Choroid plexus epithelial cell (primary cell): Measurements from ENCODE around the gene PDE4B.

Experiments used
- DNase-seq: peaks from one replicate; pipeline ENCODE4 v3.0.0-alpha.2; 2010; ENCODE audit warnings: low read depth
- H3K4me3 ChIP-seq: 2 replicates; pipeline ENCODE4 v1.5.1; 2011; ENCODE audit warnings: low read depth, mild to moderate bottlenecking, control low read depth, low read length, moderate library complexity
- CTCF ChIP-seq: conservative IDR thresholded peaks from 2 replicates; pipeline ENCODE4 v1.5.1; 2011; ENCODE audit warnings: low read depth, mild to moderate bottlenecking, control low read depth, inconsistent platforms, low read length, moderate library complexity

PDE4B gene

GRCh38 chr1:65812065-65812464, 19.4 kb downstream of the PDE4B start:
- DNase-seq, result peak; percentile 92
- peak; percentile 4 for TF ChIP-seq CTCF
- H3K4me3 ChIP-seq, result no peak overlapping the region

- no peak for DNase-seq
- TF ChIP-seq CTCF, result no peak
- no peak overlapping the region for H3K4me3 ChIP-seq
Measured at GRCh38 chr1:65813956-65814355, 21.3 kb downstream of the PDE4B start.

GRCh38 chr1:65814752-65815151, 22.1 kb downstream of the PDE4B start:
- H3K4me3 ChIP-seq, result no peak overlapping the region
- no peak for TF ChIP-seq CTCF
- no peak for DNase-seq

- DNase-seq, result no peak
- no peak for TF ChIP-seq CTCF
- H3K4me3 ChIP-seq, result no peak overlapping the region
Measured at GRCh38 chr1:65817891-65818290, 25.2 kb downstream of the PDE4B start.

- TF ChIP-seq CTCF, result no peak
- no peak overlapping the region for H3K4me3 ChIP-seq
- DNase-seq, result no peak
Measured at GRCh38 chr1:65818966-65819365, 26.3 kb downstream of the PDE4B start.

GRCh38 chr1:65820983-65821382, 28.3 kb downstream of the PDE4B start:
- DNase-seq, result peak; percentile 96
- H3K4me3 ChIP-seq, result no peak overlapping the region
- no peak for TF ChIP-seq CTCF

- no peak for TF ChIP-seq CTCF
- DNase-seq, result no peak
Measured at GRCh38 chr1:65821386-65821785, 28.7 kb downstream of the PDE4B start.

More at GRCh38 chr1:65821386-65821785, 28.7 kb downstream of the PDE4B start:
- no peak overlapping the region for H3K4me3 ChIP-seq
